SH-SY5Y (cell line): ENCODE data around the gene POLR2L.

Source experiments
- GATA2 ChIP-seq: IDR thresholded peaks from 2 replicates; pipeline ENCODE4 v1.6.1; 2011; ENCODE audit warnings: mild to moderate bottlenecking, low read depth, low read length
- GATA3 ChIP-seq: IDR thresholded peaks from 2 replicates; pipeline ENCODE4 v1.6.1; 2011; ENCODE audit warnings: low read depth, mild to moderate bottlenecking, low read length, moderate library complexity

DNA sequence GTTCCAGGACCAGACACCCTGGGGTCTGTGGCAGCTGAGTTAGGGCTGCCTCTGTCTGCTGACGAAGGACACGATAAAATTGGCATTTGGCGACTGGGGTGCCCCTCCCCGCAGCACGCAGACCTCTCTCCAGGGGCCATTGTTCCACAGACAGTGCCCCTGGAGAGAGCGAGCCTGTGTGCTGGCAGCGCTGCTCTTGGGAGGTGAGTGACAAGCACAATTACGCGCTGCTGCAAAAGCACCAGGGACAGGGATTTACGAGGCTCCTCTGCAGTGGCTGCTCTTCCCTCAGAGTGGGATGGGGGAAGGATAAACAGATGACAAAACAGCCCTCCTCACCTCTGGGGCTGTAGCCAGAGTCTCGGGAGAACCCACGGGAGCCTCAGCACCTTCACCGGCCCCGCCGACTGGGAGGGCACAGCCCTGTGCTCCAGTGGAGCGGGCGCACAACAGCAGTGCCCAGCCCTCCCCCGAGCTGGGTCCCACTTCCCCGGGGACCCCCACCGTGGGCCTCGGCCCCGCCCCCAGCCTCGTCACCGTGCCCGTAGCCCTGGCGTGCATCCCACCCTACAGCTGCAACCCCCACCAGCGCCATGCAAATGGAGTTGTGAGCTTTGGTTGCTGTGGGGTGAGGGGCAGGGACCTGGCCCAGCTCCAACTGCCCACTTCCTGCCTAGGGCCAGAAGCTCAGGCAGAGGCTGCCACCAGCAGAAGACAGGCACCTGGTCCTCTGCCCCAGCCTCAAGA is 48.6 kb upstream of the POLR2L start:
- no peak for TF ChIP-seq GATA2
- TF ChIP-seq GATA3, result no peak
